ENCODE data around the gene CCDC91. TPM values are rescaled to one million over a fixed set of nuclear protein-coding genes. Genes with fewer than 3 reads are reported as not detected.

Gene CCDC91
- polyA plus RNA-seq, 1 donor (not counting 4 experiments of a cell fraction or from before 2014, with no cell fraction given) = 26.5 TPM

GRCh38 chr12:28286352-28286751, 96.1 kb downstream of the CCDC91 start:
- Histone ChIP-seq H3K79me2 (ENCODE audit: control insufficient read depth, insufficient read depth, low read length) (no peaks in the 10 kb centered on the region), H4K20me1 (ENCODE audit: control insufficient read depth, extremely low read depth, insufficient read depth, low read length) (no peaks in the 10 kb centered on the region), H3K4me1 (ENCODE audit: control insufficient read depth, extremely low read depth, insufficient read depth, low read length) (no peaks in the 10 kb centered on the region), H3K9ac (ENCODE audit: control insufficient read depth, extremely low read depth, insufficient read depth, low read length) (no peak overlapping the region), H3K36me3 (ENCODE audit: control insufficient read depth in 2 of 2, extremely low read depth in 1 of 2, insufficient read depth in 2 of 2, low read length in 2 of 2) (no peaks in the 10 kb centered on the region), H3K9me3 (ENCODE audit: control insufficient read depth, low read depth, low read length) (no peaks in the 10 kb centered on the region), H3K4me2 (ENCODE audit: control insufficient read depth, extremely low read depth, insufficient read depth, low read depth, low read length) (no peak overlapping the region), H3K27me3 (ENCODE audit: control insufficient read depth, extremely low read depth, insufficient read depth, low read length) (no peaks in the 10 kb centered on the region), H3K9me1 (ENCODE audit: control insufficient read depth, extremely low read depth, insufficient read depth, low read length) (no peaks in the 10 kb centered on the region), H2AFZ (ENCODE audit: control insufficient read depth, low read length) (no peak overlapping the region), H3K27ac (ENCODE audit: control insufficient read depth, insufficient read depth, low read length) (no peak overlapping the region), H3K4me3 (ENCODE audit: control insufficient read depth in 2 of 3, extremely low read depth in 1 of 3, insufficient read depth in 2 of 3, low read depth in 1 of 3, low read length in 3 of 3) (no peak overlapping the region)
- dilution Hi-C loops (cut with MboI; ENCODE audit: extremely low pct_ligation_motif_present, low sequenced_read_pairs) = no loop called here
- DNase-seq (ENCODE audit: low read depth, low spot score) = no peak
- FAIRE-seq = no peak
- TF ChIP-seq CTCF (optimal IDR thresholded peaks at IDR 0.05 in 1 of 3, IDR thresholded peaks at IDR 0.05 in 1 of 3, conservative IDR thresholded peaks at IDR 0.05 in 1 of 3; ENCODE audit: extremely low read depth in 1 of 3, insufficient read depth in 2 of 3, low read length in 3 of 3) = no peak
- TF ChIP-seq EZH2 (IDR thresholded peaks at IDR 0.05; ENCODE audit: low read length) = no peak

GRCh38 chr12:28290262-28290661, 100.0 kb downstream of the CCDC91 start:
- Histone ChIP-seq H3K36me3 (ENCODE audit: control insufficient read depth in 2 of 2, extremely low read depth in 1 of 2, insufficient read depth in 2 of 2, low read length in 2 of 2) (peaks cover 0 to 3% of the 10 kb centered on the region in 2 experiments), H3K27ac (ENCODE audit: control insufficient read depth, insufficient read depth, low read length) (no peak overlapping the region), H3K4me1 (ENCODE audit: control insufficient read depth, extremely low read depth, insufficient read depth, low read length) (no peaks in the 10 kb centered on the region), H3K9me3 (ENCODE audit: control insufficient read depth, low read depth, low read length) (no peaks in the 10 kb centered on the region), H3K27me3 (ENCODE audit: control insufficient read depth, extremely low read depth, insufficient read depth, low read length) (no peaks in the 10 kb centered on the region), H3K9me1 (ENCODE audit: control insufficient read depth, extremely low read depth, insufficient read depth, low read length) (no peaks in the 10 kb centered on the region), H3K9ac (ENCODE audit: control insufficient read depth, extremely low read depth, insufficient read depth, low read length) (no peak overlapping the region), H3K79me2 (ENCODE audit: control insufficient read depth, insufficient read depth, low read length) (no peaks in the 10 kb centered on the region), H2AFZ (ENCODE audit: control insufficient read depth, low read length) (no peak overlapping the region), H4K20me1 (ENCODE audit: control insufficient read depth, extremely low read depth, insufficient read depth, low read length) (no peaks in the 10 kb centered on the region), H3K4me3 (ENCODE audit: control insufficient read depth in 2 of 3, extremely low read depth in 1 of 3, insufficient read depth in 2 of 3, low read depth in 1 of 3, low read length in 3 of 3) (no peak overlapping the region), H3K4me2 (ENCODE audit: control insufficient read depth, extremely low read depth, insufficient read depth, low read depth, low read length) (no peak overlapping the region)
- no peak for TF ChIP-seq EZH2 (IDR thresholded peaks at IDR 0.05; ENCODE audit: low read length)
- no peak for TF ChIP-seq CTCF (optimal IDR thresholded peaks at IDR 0.05 in 1 of 3, IDR thresholded peaks at IDR 0.05 in 1 of 3, conservative IDR thresholded peaks at IDR 0.05 in 1 of 3; ENCODE audit: extremely low read depth in 1 of 3, insufficient read depth in 2 of 3, low read length in 3 of 3)
- DNase-seq (ENCODE audit: low read depth, low spot score) (no peak), FAIRE-seq (peak; percentile 32)
- dilution Hi-C loops (cut with MboI; ENCODE audit: extremely low pct_ligation_motif_present, low sequenced_read_pairs) = no loop called here
